NCI-H2081 treated with DMSO at 0.1 percent for 48 hours (cell line): ENCODE measurements around the gene ADAMTS12.
"Not testable (repeated sequence)": the region's sequence is repeated elsewhere in the genome, so short reads cannot be mapped to it uniquely, and the experiment has no call there.

Experiments
- DNase-seq: peaks from one replicate; lab custom pipeline; 2025; lab: John Stamatoyannopoulos, UW

The ADAMTS12 gene

DNA sequence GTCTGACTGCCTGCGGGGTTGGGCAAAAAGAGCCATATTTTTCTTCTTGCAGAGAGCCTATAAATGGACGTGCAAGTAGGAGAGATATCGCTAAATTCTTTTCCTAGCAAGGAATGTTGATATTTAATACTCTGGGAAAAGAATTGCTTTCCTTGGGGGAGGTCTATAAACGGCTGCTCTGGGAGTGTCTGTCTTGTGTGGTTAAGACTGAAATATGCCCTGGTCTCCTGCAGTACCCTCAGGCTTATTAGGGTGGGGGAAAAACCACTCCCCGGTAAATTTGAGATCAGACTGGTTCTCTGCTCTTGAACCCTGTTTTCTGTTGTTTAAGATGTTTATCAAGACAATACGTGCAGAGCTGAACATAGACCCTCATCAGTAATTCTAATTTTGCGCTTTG is 14.5 kb upstream of the ADAMTS12 start:
- DNase-seq: not testable (repeated sequence)

DNA sequence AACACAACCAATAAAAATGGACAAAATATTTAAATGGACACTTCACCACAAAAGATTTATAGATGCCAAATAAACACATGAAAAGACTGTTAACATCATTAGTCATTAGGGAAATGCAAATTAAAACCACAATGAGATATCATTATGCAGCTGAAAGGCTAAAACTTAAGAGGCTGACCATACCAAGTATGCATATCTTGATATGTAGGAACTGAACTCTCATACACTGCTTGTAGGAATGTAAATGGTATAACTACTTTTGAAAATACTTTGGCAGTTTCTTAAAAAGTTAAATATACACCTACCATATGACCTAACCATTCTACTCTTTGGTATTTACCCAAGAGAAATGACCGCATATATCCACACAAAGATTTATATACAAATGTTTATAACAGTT is 13.6 kb upstream of the ADAMTS12 start:
- no peak for DNase-seq

- DNase-seq: no peak
These were observed 11.3 kb upstream of the ADAMTS12 start for GRCh38 chr5:33903118-33903517.

- DNase-seq: no peak
These were observed 9.4 kb upstream of the ADAMTS12 start for GRCh38 chr5:33901156-33901555.

DNA sequence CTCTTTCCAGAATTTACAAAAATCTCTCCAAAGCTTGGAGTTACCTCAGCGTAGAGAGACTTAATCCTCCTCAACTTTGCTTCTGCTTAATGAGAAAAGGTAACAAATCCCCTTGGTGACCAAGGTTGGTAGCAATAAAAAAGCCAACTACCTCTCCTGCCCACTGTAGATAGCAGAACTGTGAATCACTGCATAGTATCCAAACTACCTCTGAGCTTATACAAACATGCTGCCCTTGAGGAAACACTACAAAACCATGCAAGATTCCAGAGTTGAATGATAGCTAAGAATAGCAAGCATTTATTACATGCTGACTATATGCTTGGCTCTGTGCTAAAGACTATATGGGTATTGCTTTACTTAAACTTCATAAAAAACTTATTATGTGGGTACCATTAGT is 2.8 kb upstream of the ADAMTS12 start:
- DNase-seq: no peak

DNA sequence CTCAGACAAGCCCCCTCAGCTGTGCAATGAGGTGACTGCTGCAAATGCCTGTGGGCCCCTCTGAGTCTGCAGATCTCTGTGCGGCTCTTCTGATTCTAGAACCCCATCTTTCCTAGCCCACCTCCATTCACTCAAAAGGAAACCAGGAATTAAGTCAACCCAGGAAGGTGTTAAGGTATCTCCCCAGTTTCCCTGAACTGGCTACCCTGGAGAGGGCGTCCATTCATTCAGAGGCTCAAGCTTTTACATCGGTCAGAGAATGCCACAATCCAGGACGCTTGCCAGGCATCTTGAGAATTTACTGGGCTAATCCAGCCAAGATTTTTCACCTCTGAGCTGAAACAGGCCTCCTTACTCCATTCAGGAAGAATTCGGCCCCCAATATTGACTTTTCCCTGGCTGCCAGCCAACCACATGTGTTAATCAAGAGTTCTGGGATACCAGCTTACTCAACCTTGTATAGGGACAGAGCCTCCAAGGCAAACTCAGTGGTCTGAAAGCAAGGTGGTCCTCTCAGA is 889 bp upstream of the ADAMTS12 start:
- no peak for DNase-seq

GRCh38 chr5:33891446-33891787 is 373 bp downstream of the ADAMTS12 start:
- DNase-seq: no peak

GRCh38 chr5:33890131-33891032 is 1.4 kb downstream of the ADAMTS12 start:
- no peak for DNase-seq

- DNase-seq: no peak
These were observed 3.2 kb downstream of the ADAMTS12 start for GRCh38 chr5:33888587-33888986.

GRCh38 chr5:33887268-33887667 is 4.5 kb downstream of the ADAMTS12 start:
- no peak for DNase-seq

DNA sequence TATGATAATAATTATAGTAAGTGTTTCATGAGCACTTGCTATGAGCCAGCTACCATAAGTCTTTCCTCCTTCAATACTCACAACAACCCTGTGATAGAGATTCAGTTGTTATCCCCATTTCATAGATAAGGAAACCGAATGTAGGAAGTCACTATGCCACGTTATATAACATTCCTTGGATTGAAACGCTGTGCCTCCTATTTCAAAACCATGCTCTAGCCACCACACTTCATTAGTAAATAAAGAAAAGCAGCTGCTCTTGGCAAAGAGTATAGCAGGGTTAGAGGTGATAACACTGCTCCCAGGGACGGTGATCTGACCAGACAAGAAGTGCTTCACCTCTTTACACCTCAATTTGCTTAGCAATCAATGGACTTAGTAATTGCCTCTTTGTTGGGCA is 5.5 kb downstream of the ADAMTS12 start:
- no peak for DNase-seq

GRCh38 chr5:33885679-33886078 is 6.1 kb downstream of the ADAMTS12 start:
- DNase-seq: no peak

GRCh38 chr5:33883482-33883881 is 8.3 kb downstream of the ADAMTS12 start:
- DNase-seq: no peak

- DNase-seq: no peak
These were observed 11.5 kb downstream of the ADAMTS12 start for GRCh38 chr5:33880319-33880718.

DNA sequence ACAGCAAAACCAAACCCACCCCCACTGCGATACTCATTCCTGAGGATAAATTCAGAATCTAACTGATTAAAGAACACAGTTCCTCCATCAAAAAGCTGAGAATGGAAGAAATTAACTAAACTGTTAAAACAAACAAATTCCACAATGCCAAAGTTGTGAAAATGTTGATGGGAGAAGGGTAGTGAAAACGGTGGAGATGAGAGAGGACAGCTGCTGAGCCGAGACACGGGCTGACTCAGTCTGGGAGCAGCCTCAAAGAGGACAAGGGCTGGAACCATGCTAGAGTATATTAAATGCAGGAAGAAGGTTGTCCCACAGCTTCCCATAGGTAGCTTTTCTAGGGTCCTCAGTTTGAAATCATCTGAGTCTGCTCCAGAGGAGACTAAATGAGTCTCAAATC is 14.3 kb downstream of the ADAMTS12 start:
- DNase-seq: no peak

- DNase-seq: no peak
These were observed 24.5 kb downstream of the ADAMTS12 start for GRCh38 chr5:33867241-33867640.

DNA sequence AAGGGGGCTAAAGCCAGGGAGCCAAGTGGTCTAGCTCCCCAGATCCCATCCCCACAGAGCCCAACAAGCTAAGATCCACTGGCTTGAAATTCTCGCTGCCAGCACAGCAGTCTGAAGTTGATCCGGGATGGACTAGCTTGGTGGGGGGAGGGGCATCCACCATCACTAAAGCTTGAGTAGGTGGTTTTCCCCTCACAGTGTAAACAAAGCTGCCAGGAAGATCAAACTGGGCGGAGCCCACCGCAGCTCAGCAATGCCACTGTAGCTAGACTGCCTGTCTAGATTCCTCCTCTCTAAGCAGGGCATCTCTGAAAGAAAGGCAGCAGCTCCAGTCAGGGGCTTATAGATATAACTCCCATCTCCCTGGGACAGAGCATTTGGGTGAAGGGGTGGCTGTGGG is 32.6 kb downstream of the ADAMTS12 start:
- not testable (repeated sequence) for DNase-seq

DNA sequence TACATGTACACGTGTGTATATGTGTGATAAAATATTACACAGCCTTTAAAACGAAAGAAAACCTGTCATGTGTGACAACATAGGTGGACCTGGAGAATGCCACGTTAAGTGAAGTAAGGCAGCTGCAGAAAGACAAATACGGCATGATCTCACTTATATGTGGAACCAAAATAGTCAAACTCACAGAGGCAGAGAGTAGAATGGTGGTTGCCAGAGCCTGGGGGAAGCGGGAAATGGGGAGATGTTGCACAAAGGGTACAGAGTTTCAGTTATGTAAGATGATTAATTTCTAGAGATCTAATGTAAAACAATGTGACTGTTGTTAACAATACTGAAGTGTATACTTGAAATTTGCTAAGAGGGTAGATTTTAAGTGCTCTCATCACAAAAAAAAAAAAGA is 34.8 kb downstream of the ADAMTS12 start:
- no peak for DNase-seq

- DNase-seq: no peak
These were observed 36.4 kb downstream of the ADAMTS12 start for GRCh38 chr5:33855396-33855795.

- no peak for DNase-seq
These were observed 37.0 kb downstream of the ADAMTS12 start for GRCh38 chr5:33854733-33855151.

- DNase-seq: no peak
These were observed 39.0 kb downstream of the ADAMTS12 start for GRCh38 chr5:33852837-33853236.

DNA sequence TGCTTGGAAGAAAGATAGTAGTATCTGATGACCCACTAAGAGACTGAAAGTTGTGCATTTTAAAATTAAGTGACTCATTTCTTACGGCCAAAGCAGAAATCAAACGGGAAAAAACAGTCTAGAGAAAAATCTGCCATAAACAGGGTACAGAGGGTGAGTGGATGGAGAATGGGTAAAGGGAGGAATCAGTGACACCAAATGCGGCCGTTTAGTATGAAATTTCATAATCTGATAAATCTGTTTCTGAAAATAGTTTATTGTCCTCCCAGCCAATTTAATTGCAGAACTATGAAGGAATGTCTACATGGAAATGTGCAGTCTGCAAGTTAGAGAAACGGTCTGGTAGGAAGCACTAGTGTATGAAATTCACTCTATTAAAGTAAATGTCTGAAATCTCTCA is 39.5 kb downstream of the ADAMTS12 start:
- DNase-seq: no peak

GRCh38 chr5:33850100-33850594 is 41.6 kb downstream of the ADAMTS12 start:
- no peak for DNase-seq

DNA sequence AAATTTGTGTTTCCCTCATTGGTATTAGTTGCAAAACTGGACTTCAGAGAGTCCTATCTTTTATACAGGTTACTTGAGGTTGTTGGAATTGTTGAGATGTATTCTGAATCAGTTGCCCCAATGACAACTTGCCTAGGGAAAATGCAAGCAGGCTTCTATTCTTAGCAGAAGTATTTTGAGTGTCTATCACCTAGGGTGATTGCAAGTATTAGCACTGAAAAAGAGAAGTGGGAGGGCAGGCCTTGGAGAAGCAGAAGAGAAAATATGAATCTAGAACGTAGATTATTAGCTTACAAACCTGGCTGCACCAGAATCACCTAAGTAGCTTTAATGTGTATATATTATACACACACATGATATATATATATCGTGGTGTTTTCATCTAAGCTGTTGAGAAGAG is 43.2 kb downstream of the ADAMTS12 start:
- DNase-seq: no peak
